Measurements from ENCODE around the gene PPP2R3B. TPM values are rescaled to one million over a fixed set of nuclear protein-coding genes. Genes with fewer than 3 reads are reported as not detected.
A peak's percentile ranks its signal among the peaks of the same experiment; 100 is the strongest.
"Not testable (repeated sequence)": the region's sequence is repeated elsewhere in the genome, so short reads cannot be mapped to it uniquely, and the experiment has no call there.

The PPP2R3B gene
- total RNA-seq, 1 donor from 2014 or later = 30.5 TPM

- TF ChIP-seq CTCF (IDR thresholded peaks at IDR 0.05) = no peak
- H3K27ac Mint-ChIP-seq (ENCODE audit: unreplicated experiment) = no peak overlapping the region
- H3K27me3 Mint-ChIP-seq (ENCODE audit: low read depth) = no peaks in the 10 kb centered on the region
- no peak overlapping the region for H3K4me3 Mint-ChIP-seq (ENCODE audit: unreplicated experiment)
- no peaks in the 10 kb centered on the region for H3K4me1 Mint-ChIP-seq (ENCODE audit: low read depth)
- peak; percentile 71 for DNase-seq (ENCODE audit: low spot score)
- peaks cover 21% of the 10 kb centered on the region for H3K36me3 Mint-ChIP-seq (ENCODE audit: low read depth)
- no peaks in the 10 kb centered on the region for H3K9me3 Mint-ChIP-seq (ENCODE audit: low read depth)
Measured at GRCh38 chrX:308821-309520, 77.7 kb downstream of the PPP2R3B start.

GRCh38 chrX:307261-308111, 79.2 kb downstream of the PPP2R3B start:
- Mint-ChIP-seq H3K27me3 (ENCODE audit: low read depth) (no peaks in the 10 kb centered on the region), H3K9me3 (ENCODE audit: low read depth) (no peaks in the 10 kb centered on the region), H3K4me3 (ENCODE audit: unreplicated experiment) (no peak overlapping the region), H3K36me3 (ENCODE audit: low read depth) (peaks cover 22% of the 10 kb centered on the region), H3K4me1 (ENCODE audit: low read depth) (no peaks in the 10 kb centered on the region), H3K27ac (ENCODE audit: unreplicated experiment) (no peak overlapping the region)
- no peak for TF ChIP-seq CTCF (IDR thresholded peaks at IDR 0.05)
- DNase-seq (ENCODE audit: low spot score) = peak; percentile 91

- not testable (repeated sequence) for H3K27ac Mint-ChIP-seq (ENCODE audit: unreplicated experiment); DNase-seq (ENCODE audit: low spot score); H3K4me1 Mint-ChIP-seq (ENCODE audit: low read depth); H3K9me3 Mint-ChIP-seq (ENCODE audit: low read depth); H3K27me3 Mint-ChIP-seq (ENCODE audit: low read depth); H3K4me3 Mint-ChIP-seq (ENCODE audit: unreplicated experiment)
- peaks cover 18% of the 10 kb centered on the region for H3K36me3 Mint-ChIP-seq (ENCODE audit: low read depth)
Measured at GRCh38 chrX:306614-307251, 80.0 kb downstream of the PPP2R3B start.

- H3K27ac Mint-ChIP-seq (ENCODE audit: unreplicated experiment) = not testable (repeated sequence)
- DNase-seq (ENCODE audit: low spot score) = peak; percentile 39
Measured at GRCh38 chrX:305781-306613, 80.7 kb downstream of the PPP2R3B start.

GRCh38 chrX:302975-303374, 83.7 kb downstream of the PPP2R3B start:
- Mint-ChIP-seq H3K36me3 (ENCODE audit: low read depth) (peaks cover 15% of the 10 kb centered on the region), H3K9me3 (ENCODE audit: low read depth) (no peaks in the 10 kb centered on the region), H3K4me1 (ENCODE audit: low read depth) (no peaks in the 10 kb centered on the region), H3K27ac (ENCODE audit: unreplicated experiment) (no peak overlapping the region), H3K27me3 (ENCODE audit: low read depth) (no peaks in the 10 kb centered on the region), H3K4me3 (ENCODE audit: unreplicated experiment) (no peak overlapping the region)
- TF ChIP-seq CTCF (IDR thresholded peaks at IDR 0.05) = no peak
- peak; percentile 72 for DNase-seq (ENCODE audit: low spot score)

More at GRCh38 chrX:305781-306613, 80.7 kb downstream of the PPP2R3B start:
- H3K9me3 Mint-ChIP-seq (ENCODE audit: low read depth); H3K27me3 Mint-ChIP-seq (ENCODE audit: low read depth); H3K4me3 Mint-ChIP-seq (ENCODE audit: unreplicated experiment); H3K4me1 Mint-ChIP-seq (ENCODE audit: low read depth): not testable (repeated sequence)
- peaks cover 17% of the 10 kb centered on the region for H3K36me3 Mint-ChIP-seq (ENCODE audit: low read depth)
